Mesenteric fat pad (tissue), 1 donor: Measurements from ENCODE around the gene GYPA. TPM values are rescaled to one million over a fixed set of nuclear protein-coding genes. Genes with fewer than 3 reads are reported as not detected.

Experiments used
- total RNA-seq: library from RNA; stranded (reverse); fragmentation: NEBNext Ultra II Directional; extraction: Animal tissue kit (Norgen Biotek cat#: 25700); gene quantifications from one replicate; pipeline ENCODE4 v1.2.1, GENCODE V29; 2021
- donor health status: DM: yes; HTN: yes; CAD: no.

Gene GYPA
- total RNA-seq, 1 donor from 2014 or later, result not detected

Other genes with a start within 250 kb of the GYPA start
- gene GYPE, start 235.2 kb downstream of the GYPA start, total RNA-seq, result 1.7 TPM
- not detected for gene GYPB, start 121.3 kb downstream of the GYPA start, total RNA-seq